Rectal smooth muscle tissue (tissue), 1 donor: ENCODE results near the gene GMEB2.
"Not testable (repeated sequence)": the region's sequence is repeated elsewhere in the genome, so short reads cannot be mapped to it uniquely, and the experiment has no call there.

Experiments used
- H3K27ac ChIP-seq: one replicate; pipeline ENCODE4 v1.7.0; 2013; ENCODE audit warnings: low read depth, low read length, inconsistent platforms
- H3K27me3 ChIP-seq: one replicate; pipeline ENCODE4 v1.7.0; 2013; ENCODE audit warnings: low read length; ENCODE audit not compliant: control insufficient read depth, insufficient read depth
- H3K36me3 ChIP-seq: one replicate; pipeline ENCODE4 v1.7.0; 2013; ENCODE audit warnings: low read length; ENCODE audit not compliant: control insufficient read depth, insufficient read depth
- H3K4me1 ChIP-seq: one replicate; pipeline ENCODE4 v1.7.0; 2013; ENCODE audit warnings: low read length; ENCODE audit not compliant: control insufficient read depth, insufficient read depth
- H3K4me3 ChIP-seq: one replicate; pipeline ENCODE4 v1.7.0; 2013; ENCODE audit warnings: low read length
- H3K9ac ChIP-seq: one replicate; pipeline ENCODE4 v1.7.0; 2013; ENCODE audit warnings: low read length

The GMEB2 gene

GRCh38 chr20:63662813-63663189 lies 35.9 kb upstream of the GMEB2 start:
- Histone ChIP-seq H3K4me1 (peaks cover 7% of the 10 kb centered on the region), H3K9ac (no peak overlapping the region), H3K4me3 (no peak overlapping the region), H3K36me3 (peaks cover 15% of the 10 kb centered on the region), H3K27me3 (no peaks in the 10 kb centered on the region), H3K27ac (no peak overlapping the region)

GRCh38 chr20:63661959-63662812 lies 35.3 kb upstream of the GMEB2 start:
- Histone ChIP-seq H3K27me3 (no peaks in the 10 kb centered on the region), H3K36me3 (peaks cover 12% of the 10 kb centered on the region), H3K27ac (no peak overlapping the region), H3K4me1 (peaks cover 11% of the 10 kb centered on the region), H3K9ac (no peak overlapping the region), H3K4me3 (no peak overlapping the region)

- H3K27me3 ChIP-seq, result no peaks in the 10 kb centered on the region
- H3K27ac ChIP-seq, result no peak overlapping the region
- peaks cover 11% of the 10 kb centered on the region for H3K36me3 ChIP-seq
- no peak overlapping the region for H3K9ac ChIP-seq
- H3K4me3 ChIP-seq, result no peak overlapping the region
- peaks cover 14% of the 10 kb centered on the region for H3K4me1 ChIP-seq
Observed at GRCh38 chr20:63661108-63661507, 34.2 kb upstream of the GMEB2 start.

- H3K4me1 ChIP-seq, result peaks cover 14% of the 10 kb centered on the region
- H3K9ac ChIP-seq, result no peak overlapping the region
- H3K36me3 ChIP-seq, result peaks cover 11% of the 10 kb centered on the region
- H3K27me3 ChIP-seq, result no peaks in the 10 kb centered on the region
- H3K27ac ChIP-seq, result no peak overlapping the region
- H3K4me3 ChIP-seq, result no peak overlapping the region
Observed at GRCh38 chr20:63660622-63661021, 33.7 kb upstream of the GMEB2 start.

- H3K27ac ChIP-seq, H3K27me3 ChIP-seq, H3K9ac ChIP-seq, H3K4me3 ChIP-seq: not testable (repeated sequence)
- Histone ChIP-seq H3K4me1 (peaks cover 14% of the 10 kb centered on the region), H3K36me3 (peaks cover 11% of the 10 kb centered on the region)
Observed at GRCh38 chr20:63660174-63660573, 33.3 kb upstream of the GMEB2 start.

GRCh38 chr20:63659370-63659769 lies 32.5 kb upstream of the GMEB2 start:
- peaks cover 14% of the 10 kb centered on the region for H3K4me1 ChIP-seq
- H3K27me3 ChIP-seq, result peaks cover 2% of the 10 kb centered on the region
- peaks cover 11% of the 10 kb centered on the region for H3K36me3 ChIP-seq
- H3K9ac ChIP-seq, result no peak overlapping the region
- H3K27ac ChIP-seq, result peak overlapping the region; percentile 85
- H3K4me3 ChIP-seq, result peak overlapping the region; percentile 85

GRCh38 chr20:63658749-63659187 lies 31.9 kb upstream of the GMEB2 start:
- Histone ChIP-seq H3K36me3 (peaks cover 8% of the 10 kb centered on the region), H3K27me3 (peaks cover 2% of the 10 kb centered on the region), H3K27ac (peak overlapping the region; percentile 85), H3K9ac (no peak overlapping the region), H3K4me1 (peaks cover 18% of the 10 kb centered on the region), H3K4me3 (peak overlapping the region; percentile 85)

GRCh38 chr20:63657937-63658748 lies 31.2 kb upstream of the GMEB2 start, which contains the start of gene RTEL1:
Gene RTEL1 (plus strand): TSS chr20:63658312. CDS start chr20:63659403, 1,091 bp downstream.
- Histone ChIP-seq H3K27ac (peak within 1 kb of the TSS; percentile 85), H3K27me3 (peaks cover 2% of the 10 kb centered on the region), H3K4me3 (peak within 1 kb of the TSS; percentile 85), H3K9ac (peak within 1 kb of the TSS; percentile 59), H3K4me1 (peaks cover 18% of the 10 kb centered on the region), H3K36me3 (peaks cover 5% of the 10 kb centered on the region)

GRCh38 chr20:63657260-63657936 lies 30.5 kb upstream of the GMEB2 start:
- peak overlapping the region; percentile 85 for H3K27ac ChIP-seq
- H3K36me3 ChIP-seq, result peaks cover 5% of the 10 kb centered on the region
- H3K4me1 ChIP-seq, result peaks cover 18% of the 10 kb centered on the region
- H3K27me3 ChIP-seq, result peaks cover 2% of the 10 kb centered on the region
- peak overlapping the region; percentile 85 for H3K4me3 ChIP-seq
- peak overlapping the region; percentile 59 for H3K9ac ChIP-seq

- Histone ChIP-seq H3K4me3 (no peak overlapping the region), H3K9ac (no peak overlapping the region), H3K27me3 (peaks cover 2% of the 10 kb centered on the region), H3K4me1 (peaks cover 18% of the 10 kb centered on the region), H3K27ac (no peak overlapping the region), H3K36me3 (no peaks in the 10 kb centered on the region)
Observed at GRCh38 chr20:63656451-63656850, 29.6 kb upstream of the GMEB2 start.

- Histone ChIP-seq H3K36me3 (no peaks in the 10 kb centered on the region), H3K9ac (no peak overlapping the region), H3K27me3 (peaks cover 2% of the 10 kb centered on the region), H3K4me3 (no peak overlapping the region), H3K4me1 (peaks cover 18% of the 10 kb centered on the region), H3K27ac (no peak overlapping the region)
Observed at GRCh38 chr20:63655249-63655648, 28.3 kb upstream of the GMEB2 start.
